Natural killer cell (primary cell): ENCODE data around the gene PTGS2. TPM values are rescaled to one million over a fixed set of nuclear protein-coding genes. Genes with fewer than 3 reads are reported as not detected.

Source experiments
- ATAC-seq, 3 donors: fragments of 150-1000 bp in 2 of 3; fragments of 200-7000 bp in 1 of 3; cut with Tn5 transposase; 1 replicate in 1 of 3; 2 replicates in 2 of 3; pipeline ENCODE4 v1.10.0; 2021; ENCODE audit warnings: mild to moderate bottlenecking in 2 of 3, moderate library complexity in 2 of 3
- DNase-seq, 2 donors: peaks; one replicate each; pipeline versions ENCODE4 v3.0.0 to v3.0.0-alpha.2; 2013 to 2021; ENCODE audit warnings: mixed read lengths in 1 of 2
- H3K27ac ChIP-seq: one replicate; pipeline ENCODE4 v1.5.1; 2013; ENCODE audit warnings: mild to moderate bottlenecking, low read length
- H3K27me3 ChIP-seq: one replicate; pipeline ENCODE4 v1.6.1; 2013; ENCODE audit warnings: low read length; ENCODE audit not compliant: control insufficient read depth, insufficient read depth
- H3K36me3 ChIP-seq: one replicate; pipeline ENCODE4 v1.6.1; 2013; ENCODE audit warnings: low read length; ENCODE audit not compliant: control insufficient read depth, insufficient read depth
- H3K4me1 ChIP-seq: one replicate; pipeline ENCODE4 v1.6.1; 2013; ENCODE audit warnings: low read length; ENCODE audit not compliant: control insufficient read depth, insufficient read depth
- H3K4me3 ChIP-seq: one replicate; pipeline ENCODE4 v1.5.1; 2013; ENCODE audit warnings: low read length
- H3K9me3 ChIP-seq: one replicate; pipeline ENCODE4 v1.6.1; 2013; ENCODE audit warnings: low read length; ENCODE audit not compliant: control insufficient read depth, insufficient read depth
- H3K27ac Mint-ChIP-seq, 2 donors: one replicate each; pipeline ENCODE4 v1.8.0; 2022; ENCODE audit warnings: mild to moderate bottlenecking in 2 of 2, mixed read lengths in 2 of 2, moderate library complexity in 1 of 2
- H3K27me3 Mint-ChIP-seq, 2 donors: one replicate each; pipeline ENCODE4 v1.8.0; 2022; ENCODE audit warnings: low read depth in 2 of 2, mixed read lengths in 2 of 2
- H3K36me3 Mint-ChIP-seq: one replicate; pipeline ENCODE4 v1.8.0; 2022; ENCODE audit warnings: mixed read lengths
- H3K4me1 Mint-ChIP-seq, 2 donors: one replicate each; pipeline ENCODE4 v1.8.0; 2022; ENCODE audit warnings: mixed read lengths in 2 of 2
- H3K4me3 Mint-ChIP-seq: one replicate; pipeline ENCODE4 v1.8.0; 2022; ENCODE audit warnings: mild to moderate bottlenecking, moderate library complexity, mixed read lengths
- H3K9me3 Mint-ChIP-seq, 2 donors: one replicate each; pipeline ENCODE4 v1.8.0; 2022; ENCODE audit warnings: mixed read lengths in 2 of 2
- CTCF ChIP-seq: fragments of 200-600 bp; IDR thresholded peaks from one replicate; pipeline ENCODE4 v1.8.0; 2022; ENCODE audit warnings: antibody characterized with exemption
- WGBS: methylation state at CpG from one replicate; pipeline ENCODE4 v1.1.7; 2013; ENCODE audit warnings: missing lambda C conversion rate; ENCODE audit not compliant: insufficient coverage; 5-methylcytosine and 5-hydroxymethylcytosine counted together
- intact Hi-C: fragments of 100-400 bp; cut with micrococcal nuclease; formaldehyde crosslinking; loops from one replicate; pipeline ENCODE4 v1.14.2; 2022
- total RNA-seq, 4 donors: library from RNA; stranded (reverse); fragments of 120-200 nt in 1 of 4; gene quantifications; one replicate each; pipeline versions ENCODE4 v1.2.3 to v1.2.4, GENCODE V29; 2013 to 2022

Gene PTGS2
- total RNA-seq, 3 donors from 2014 or later (not counting 1 experiment from before 2014, with no cell fraction given) = 4.0 to 32.8 (median 6.9) TPM

- ATAC-seq (no peak), DNase-seq (no peak)
- Mint-ChIP-seq H3K27ac (no peak overlapping the region), H3K27me3 (no peaks in the 10 kb centered on the region), H3K4me3 (no peak overlapping the region), H3K36me3 (no peaks in the 10 kb centered on the region), H3K9me3 (no peaks in the 10 kb centered on the region), H3K4me1 (no peaks in the 10 kb centered on the region)
- intact Hi-C loops = no loop called here
- Histone ChIP-seq H3K9me3 (no peaks in the 10 kb centered on the region), H3K4me1 (no peaks in the 10 kb centered on the region), H3K36me3 (no peaks in the 10 kb centered on the region), H3K4me3 (no peak overlapping the region), H3K27ac (no peak overlapping the region), H3K27me3 (no peaks in the 10 kb centered on the region)
- WGBS = 93% methylated on average over 7 of the region's 8 CpGs
- TF ChIP-seq CTCF = no peak
Observed at GRCh38 chr1:186703209-186703766, 23.1 kb upstream of the PTGS2 start.

GRCh38 chr1:186700722-186701121 lies 20.5 kb upstream of the PTGS2 start:
- H3K4me3 Mint-ChIP-seq = no peak overlapping the region
- Histone ChIP-seq H3K27me3 (no peaks in the 10 kb centered on the region), H3K27ac (no peak overlapping the region), H3K4me1 (no peaks in the 10 kb centered on the region), H3K4me3 (no peak overlapping the region), H3K9me3 (no peaks in the 10 kb centered on the region), H3K36me3 (no peaks in the 10 kb centered on the region)
- ATAC-seq = no peak
- no peak for TF ChIP-seq CTCF
- no peaks in the 10 kb centered on the region for H3K4me1 Mint-ChIP-seq
- DNase-seq = no peak
- intact Hi-C loops = no loop called here
- no peaks in the 10 kb centered on the region for H3K9me3 Mint-ChIP-seq
- WGBS = no CpG with 5 or more reads among the region's 2 CpGs
- H3K36me3 Mint-ChIP-seq = no peaks in the 10 kb centered on the region
- no peak overlapping the region for H3K27ac Mint-ChIP-seq
- H3K27me3 Mint-ChIP-seq = no peaks in the 10 kb centered on the region

- Mint-ChIP-seq H3K4me3 (no peak overlapping the region), H3K36me3 (no peaks in the 10 kb centered on the region), H3K9me3 (no peaks in the 10 kb centered on the region), H3K4me1 (no peaks in the 10 kb centered on the region), H3K27ac (no peak overlapping the region), H3K27me3 (no peaks in the 10 kb centered on the region)
- intact Hi-C loops = no loop called here
- 100% methylated on average over 1 of the region's 2 CpGs for WGBS
- Histone ChIP-seq H3K9me3 (no peaks in the 10 kb centered on the region), H3K27ac (no peak overlapping the region), H3K27me3 (no peaks in the 10 kb centered on the region), H3K4me3 (no peak overlapping the region), H3K4me1 (no peaks in the 10 kb centered on the region), H3K36me3 (no peaks in the 10 kb centered on the region)
- ATAC-seq (no peak), DNase-seq (no peak)
- TF ChIP-seq CTCF = no peak
Observed at GRCh38 chr1:186699519-186699918, 19.3 kb upstream of the PTGS2 start.

- no peak for TF ChIP-seq CTCF
- no peaks in the 10 kb centered on the region for H3K4me1 ChIP-seq
- Mint-ChIP-seq H3K36me3 (no peaks in the 10 kb centered on the region), H3K4me3 (no peak overlapping the region), H3K9me3 (peaks cover 4 to 8% of the 10 kb centered on the region in 2 donors), H3K27ac (no peak overlapping the region), H3K27me3 (peaks cover 0 to 2% of the 10 kb centered on the region in 2 donors), H3K4me1 (no peaks in the 10 kb centered on the region)
- DNase-seq (no peak), ATAC-seq (no peak)
- H3K36me3 ChIP-seq = no peaks in the 10 kb centered on the region
- no peak overlapping the region for H3K4me3 ChIP-seq
- H3K27ac ChIP-seq = no peak overlapping the region
- H3K27me3 ChIP-seq = no peaks in the 10 kb centered on the region
- H3K9me3 ChIP-seq = no peaks in the 10 kb centered on the region
- 89% methylated on average over 2 of the region's 3 CpGs for WGBS
- intact Hi-C loops = no loop called here
Observed at GRCh38 chr1:186689907-186690306, 9.7 kb upstream of the PTGS2 start.
